H1 (cell line): Measurements from ENCODE around the gene TCP11. TPM values are rescaled to one million over a fixed set of nuclear protein-coding genes. Genes with fewer than 3 reads are reported as not detected.
A peak's percentile ranks its signal among the peaks of the same experiment; 100 is the strongest.

Experiments used
- CTCF ChIA-PET: fragments of 300-600 bp; sonication (Branson Sonifier 250); formaldehyde crosslinking; loops from one replicate; lab custom pipeline; 2021; ENCODE audit not compliant: partially characterized antibody; lab: Charles Lee
- POLR2A ChIA-PET: fragments of 300-600 bp; sonication (Branson Sonifier 250); formaldehyde crosslinking; loops from one replicate; lab custom pipeline; 2021; ENCODE audit warnings: inconsistent platforms; ENCODE audit not compliant: partially characterized antibody; lab: Charles Lee
- DNase-seq, 2 experiments: peaks; one replicate each; pipeline versions ENCODE4 v3.0.0 to v3.0.0-alpha.2; 2010 to 2022; ENCODE audit warnings: low spot score in 2 of 2, low read depth in 1 of 2, mixed read lengths in 1 of 2
- FAIRE-seq: peaks from 2 replicates; lab custom pipeline; 2011; peaks lifted over from hg19 to GRCh38; lab: Jason Lieb, UNC
- H2AFZ ChIP-seq: 2 replicates; pipeline ENCODE4 v1.8.1; 2012; ENCODE audit warnings: low read length, inconsistent platforms
- H2AK5ac ChIP-seq: 2 replicates; pipeline ENCODE4 v1.6.1; 2013; ENCODE audit warnings: low read depth, low read length
- H2BK120ac ChIP-seq: replicated peaks from 2 replicates; pipeline ENCODE3; 2013; ENCODE audit warnings: low read depth, low read length, inconsistent platforms
- H2BK12ac ChIP-seq: 2 replicates; pipeline ENCODE4 v1.6.1; 2013; ENCODE audit warnings: low read depth, low read length
- H2BK15ac ChIP-seq: 2 replicates; pipeline ENCODE4 v1.6.1; 2013; ENCODE audit warnings: low read length
- H2BK20ac ChIP-seq: 2 replicates; pipeline ENCODE4 v1.6.1; 2013; ENCODE audit warnings: low read length
- H2BK5ac ChIP-seq: 2 replicates; pipeline ENCODE4 v1.6.1; 2013; ENCODE audit warnings: low read depth, low read length
- H3K14ac ChIP-seq: 2 replicates; pipeline ENCODE4 v1.6.1; 2013; ENCODE audit warnings: inconsistent platforms; ENCODE audit not compliant: insufficient read length
- H3K18ac ChIP-seq: 2 replicates; pipeline ENCODE4 v1.6.1; 2013; ENCODE audit warnings: low read length; ENCODE audit errors: extremely low read depth
- H3K23ac ChIP-seq: 2 replicates; pipeline ENCODE4 v1.6.1; 2013; ENCODE audit warnings: inconsistent platforms; ENCODE audit not compliant: insufficient read length
- H3K23me2 ChIP-seq: 2 replicates; pipeline ENCODE4 v1.6.1; 2013; ENCODE audit warnings: low read depth, low read length
- H3K27ac ChIP-seq: 2 replicates; pipeline ENCODE4 v1.6.1; 2011; ENCODE audit warnings: low read depth, low read length, inconsistent platforms
- H3K27me3 ChIP-seq, 4 experiments: replicated peaks in 1 of 4; 1 replicate in 1 of 4; 2 replicates in 3 of 4; pipeline versions ENCODE4 v1.6.1 to v1.8.1; 2011 to 2013; ENCODE audit warnings: low read length in 3 of 4, mild to moderate bottlenecking in 3 of 4, inconsistent platforms in 2 of 4, mixed read lengths in 2 of 4, moderate library complexity in 1 of 4; ENCODE audit not compliant: control insufficient read depth in 3 of 4, insufficient read depth in 3 of 4; ENCODE audit errors: extremely low read depth in 1 of 4
- H3K36me3 ChIP-seq, 4 experiments: 2 replicates each; pipeline versions ENCODE4 v1.6.1 to v1.8.1; 2011 to 2013; ENCODE audit warnings: mild to moderate bottlenecking in 4 of 4, low read length in 3 of 4, moderate library complexity in 2 of 4, control low read depth in 1 of 4, inconsistent platforms in 1 of 4; ENCODE audit not compliant: insufficient read depth in 4 of 4, control insufficient read depth in 2 of 4
- H3K4ac ChIP-seq: replicated peaks from 2 replicates; pipeline ENCODE3; 2013; ENCODE audit warnings: low read length, low read depth, mixed read lengths, inconsistent platforms; ENCODE audit not compliant: insufficient read length
- H3K4me1 ChIP-seq, 4 experiments: replicated peaks in 1 of 4; 1 replicate in 1 of 4; 2 replicates in 3 of 4; pipeline versions ENCODE4 v1.6.1 to v1.8.1; 2011 to 2013; ENCODE audit warnings: low read length in 3 of 4, inconsistent platforms in 2 of 4, mixed read lengths in 1 of 4; ENCODE audit not compliant: insufficient read depth in 4 of 4, control insufficient read depth in 3 of 4
- H3K4me2 ChIP-seq, 2 experiments: 2 replicates each; pipeline versions ENCODE4 v1.6.1 to v1.8.1; 2011 to 2013; ENCODE audit warnings: low read depth in 2 of 2, low read length in 2 of 2, control low read depth in 1 of 2, inconsistent platforms in 1 of 2, mild to moderate bottlenecking in 1 of 2; ENCODE audit not compliant: insufficient read depth in 1 of 2
- H3K4me3 ChIP-seq, 4 experiments: fragments of 200-600, 300-600 bp in 1 of 4; sonication (generic), shearing (Covaris generic), sonication (Bioruptor Twin) in 1 of 4; 2 replicates each; pipeline versions ENCODE4 v1.5.1 to v1.8.1; 2011 to 2016; ENCODE audit warnings: low read length in 4 of 4, low read depth in 3 of 4, control low read depth in 2 of 4, inconsistent platforms in 2 of 4, mild to moderate bottlenecking in 2 of 4, mixed read lengths in 1 of 4, moderate library complexity in 1 of 4; ENCODE audit not compliant: insufficient read depth in 2 of 4; ENCODE audit errors: extremely low read depth in 1 of 4
- H3K56ac ChIP-seq: replicated peaks from 2 replicates; pipeline ENCODE3; 2013; ENCODE audit warnings: low read depth, mild to moderate bottlenecking, mixed read lengths, low read length, inconsistent platforms; ENCODE audit not compliant: insufficient read length
- H3K79me1 ChIP-seq: 2 replicates; pipeline ENCODE4 v1.6.1; 2013; ENCODE audit warnings: low read depth, low read length, control low read depth
- H3K79me2 ChIP-seq, 2 experiments: 2 replicates each; pipeline versions ENCODE4 v1.6.1 to v1.8.1; 2012 to 2013; ENCODE audit warnings: low read length in 2 of 2, mild to moderate bottlenecking in 2 of 2, inconsistent platforms in 1 of 2; ENCODE audit not compliant: insufficient read depth in 2 of 2, control insufficient read depth in 1 of 2
- H3K9ac ChIP-seq, 4 experiments: replicated peaks in 1 of 4; 1 replicate in 1 of 4; 2 replicates in 3 of 4; pipeline versions ENCODE4 v1.6.1 to v1.8.1; 2011 to 2013; ENCODE audit warnings: low read depth in 3 of 4, low read length in 3 of 4, control low read depth in 2 of 4, mild to moderate bottlenecking in 2 of 4, moderate library complexity in 2 of 4, inconsistent platforms in 1 of 4; ENCODE audit errors: extremely low read depth in 1 of 4
- H3K9me3 ChIP-seq, 2 experiments: 2 replicates each; pipeline versions ENCODE4 v1.6.1 to v1.8.1; 2012 to 2013; ENCODE audit warnings: mild to moderate bottlenecking in 2 of 2, moderate library complexity in 2 of 2, control low read depth in 1 of 2, inconsistent platforms in 1 of 2, low read depth in 1 of 2, low read length in 1 of 2, mixed read lengths in 1 of 2; ENCODE audit not compliant: insufficient read depth in 2 of 2
- H4K20me1 ChIP-seq, 2 experiments: replicated peaks in 1 of 2; 2 replicates each; pipeline versions ENCODE3 to v1.8.1; 2011 to 2013; ENCODE audit warnings: inconsistent platforms in 2 of 2, low read length in 2 of 2, mild to moderate bottlenecking in 1 of 2; ENCODE audit not compliant: insufficient read depth in 2 of 2, control insufficient read depth in 1 of 2
- H4K5ac ChIP-seq: 2 replicates; pipeline ENCODE4 v1.6.1; 2013; ENCODE audit warnings: low read length, low read depth, mixed read lengths, inconsistent platforms; ENCODE audit not compliant: insufficient read length
- H4K8ac ChIP-seq: 2 replicates; pipeline ENCODE4 v1.8.0; 2013; ENCODE audit warnings: mild to moderate bottlenecking, moderate library complexity, low read length, inconsistent platforms; ENCODE audit not compliant: insufficient read depth; ENCODE audit errors: extremely low read depth
- H4K91ac ChIP-seq: replicated peaks from 2 replicates; pipeline ENCODE3; 2013; ENCODE audit warnings: low read length, mixed read lengths, inconsistent platforms; ENCODE audit not compliant: insufficient read length
- BCL11A ChIP-seq, 2 experiments: IDR thresholded peaks; one replicate each; pipeline ENCODE4 v1.6.1; 2011; ENCODE audit warnings: low read depth in 2 of 2, low read length in 2 of 2, mild to moderate bottlenecking in 2 of 2
- CBX5 ChIP-seq: fragments of 300-800, 300-1000 bp; sonication (generic); IDR thresholded peaks from 2 replicates; pipeline ENCODE4 v1.7.1; 2016; ENCODE audit warnings: antibody characterized with exemption, low read length, low read depth
- CBX8 ChIP-seq: fragments of 300-800, 300-1000 bp; sonication (generic); IDR thresholded peaks from 2 replicates; pipeline ENCODE4 v1.7.1; 2016; ENCODE audit warnings: low read depth, low read length, borderline replicate concordance
- CHD1 ChIP-seq: IDR thresholded peaks from 2 replicates; pipeline ENCODE4 v1.6.1; 2012; ENCODE audit warnings: low read depth, low read length, improper control_type of control experiment
- MAX ChIP-seq: IDR thresholded peaks from 2 replicates; pipeline ENCODE4 v1.6.1; 2012; ENCODE audit warnings: inconsistent platforms
- PHF8 ChIP-seq: fragments of 200-600 bp; sonication (generic); conservative IDR thresholded peaks from 2 replicates; pipeline ENCODE4 v1.7.1; 2012; ENCODE audit warnings: low read depth, mild to moderate bottlenecking, inconsistent platforms, low read length, moderate library complexity
- POLR2A ChIP-seq, 2 experiments: IDR thresholded peaks; 1 replicate in 1 of 2; 2 replicates in 1 of 2; pipeline ENCODE4 v1.6.1; 2011; ENCODE audit warnings: low read depth in 2 of 2, low read length in 2 of 2, mild to moderate bottlenecking in 2 of 2; ENCODE audit errors: control extremely low read depth in 1 of 2
- POU5F1 ChIP-seq: IDR thresholded peaks from 2 replicates; pipeline ENCODE4 v1.6.1; 2011; ENCODE audit warnings: low read depth, mild to moderate bottlenecking, low read length, moderate library complexity
- RBBP5 ChIP-seq: IDR thresholded peaks from 2 replicates; pipeline ENCODE4 v1.7.1; 2012; ENCODE audit warnings: low read depth, mild to moderate bottlenecking, inconsistent platforms, low read length, moderate library complexity, borderline replicate concordance
- RNF2 ChIP-seq: fragments of 200-900, 300-1000 bp; sonication (generic); IDR thresholded peaks from 2 replicates; pipeline ENCODE4 v1.7.1; 2016; ENCODE audit warnings: borderline replicate concordance, low read depth, mild to moderate bottlenecking, antibody characterized with exemption, low read length; ENCODE audit not compliant: poor library complexity, severe bottlenecking; ENCODE audit errors: missing control alignments
- SAP30 ChIP-seq: fragments of 300-600 bp; sonication (generic); IDR thresholded peaks from 2 replicates; pipeline ENCODE4 v1.7.1; 2012; ENCODE audit warnings: low read length, moderate library complexity, mild to moderate bottlenecking, inconsistent platforms; ENCODE audit not compliant: insufficient read depth, insufficient replicate concordance
- TAF1 ChIP-seq: IDR thresholded peaks from 2 replicates; pipeline ENCODE4 v1.6.1; 2011; ENCODE audit warnings: mild to moderate bottlenecking, low read depth, low read length
- ZNF274 ChIP-seq: IDR thresholded peaks from 2 replicates; pipeline ENCODE4 v1.7.0; 2012; ENCODE audit warnings: low read length, borderline replicate concordance; ENCODE audit errors: extremely low read depth
- WGBS, 2 experiments: shearing (Covaris generic) in 1 of 2; methylation state at CpG; one replicate each; pipeline versions ENCODE4 v1.1.6 to v1.1.7; 2013 to 2015; ENCODE audit warnings: low lambda C conversion rate in 2 of 2, mixed read lengths in 2 of 2, inconsistent platforms in 1 of 2, low coverage in 1 of 2, missing lambda C conversion rate in 1 of 2; ENCODE audit not compliant: insufficient replicate concordance in 2 of 2, insufficient coverage in 1 of 2, insufficient read length in 1 of 2; ENCODE audit errors: extremely low coverage in 1 of 2, missing lambda C conversion rate in 1 of 2; 5-methylcytosine and 5-hydroxymethylcytosine counted together
- polyA plus RNA-seq, 7 experiments: library from polyadenylated mRNA; depleted of rRNA in 3 of 7; stranded (reverse) in 5 of 7; unstranded in 2 of 7; fragments of >200 nt in 5 of 7; fragments of 200-250 nt in 2 of 7; gene quantifications; 1 replicate in 5 of 7; 2 replicates in 1 of 7; 4 replicates in 1 of 7; pipeline versions ENCODE4 v1.2.1 to v1.2.3, GENCODE V29; 2011 to 2013; ENCODE audit warnings: missing spikeins in 2 of 7, mixed read lengths in 2 of 7
- total RNA-seq: library from RNA; stranded (reverse); fragmentation: NEBNext Ultra II Directional; extraction: Animal tissue kit (Norgen Biotek cat#: 25700); gene quantifications from 2 replicates; pipeline ENCODE4 v1.2.1, GENCODE V29; 2021

Gene TCP11
- total and polyA plus RNA-seq, 2 of the 8 experiments (the other 6 are each of a cell fraction or from before 2014, with no cell fraction given): 0.11 TPM; not detected in 1

GRCh38 chr6:35147486-35147885, 6.3 kb upstream of the TCP11 start:
- Histone ChIP-seq H2AFZ (no peak overlapping the region), H3K27me3 (peaks cover 0 to 14% (median 9%) of the 10 kb centered on the region in 4 experiments; a peak in 4 of 7 replicates), H3K4me3 (no peak overlapping the region; a peak in 1 of 8 replicates), H3K23ac (no peak overlapping the region), H4K91ac (no peak overlapping the region), H2BK15ac (no peak overlapping the region), H3K36me3 (no peaks in the 10 kb centered on the region), H3K9ac (no peak overlapping the region), H3K4me1 (peaks cover 0 to 10% (median 7%) of the 10 kb centered on the region in 4 experiments; a peak in 5 of 7 replicates), H4K5ac (no peak overlapping the region), H3K27ac (no peak overlapping the region), H2BK12ac (no peak overlapping the region), H2BK120ac (no peak overlapping the region), H3K14ac (no peak overlapping the region), H3K79me2 (no peaks in the 10 kb centered on the region), H4K20me1 (no peaks in the 10 kb centered on the region), H3K9me3 (no peaks in the 10 kb centered on the region), H3K4ac (no peak overlapping the region), H2BK5ac (no peak overlapping the region), H2BK20ac (no peak overlapping the region), H3K56ac (no peak overlapping the region), H3K79me1 (no peaks in the 10 kb centered on the region), H4K8ac (no peak overlapping the region), H3K4me2 (peak overlapping the region; percentile 48 to 51; a peak in 3 of 4 replicates), H3K23me2 (no peaks in the 10 kb centered on the region; the same call in 1 of the 2 replicates), H3K18ac (no peak overlapping the region), H2AK5ac (no peak overlapping the region)
- POLR2A ChIA-PET: interaction anchor here (1.0 to 1.4 kb wide), 3 partner anchors 46 to 92 kb away, joined by 3 read pairs; no protein-coding TSS in a partner anchor
- 60% methylated on average over 3 of the region's 3 CpGs; no CpG with 5 or more reads in 1 of the 2 experiments for WGBS, 2 experiments
- CTCF ChIA-PET: interaction anchor here (0.6 to 7.3 kb wide), 24 partner anchors 8 to 494 kb away, joined by 3 to 118 read pairs (median 5); no protein-coding TSS in a partner anchor
- FAIRE-seq: no peak
- DNase-seq: no peak
- no peak for TF ChIP-seq PHF8
- TF ChIP-seq CBX8: no peak
- no peak for TF ChIP-seq RBBP5
- no peak for TF ChIP-seq TAF1
- TF ChIP-seq BCL11A (IDR thresholded peaks at IDR 0.05; ENCODE audit: low read depth in 2 of 2, low read length in 2 of 2): no peak
- no peak for TF ChIP-seq POLR2A (IDR thresholded peaks at IDR 0.05; ENCODE audit: control extremely low read depth in 1 of 2, low read depth in 2 of 2, low read length in 2 of 2)
- TF ChIP-seq SAP30: no peak
- TF ChIP-seq POU5F1: no peak
- no peak for TF ChIP-seq ZNF274
- TF ChIP-seq RNF2: no peak
- TF ChIP-seq MAX: no peak
- no peak for TF ChIP-seq CBX5
- no peak for TF ChIP-seq CHD1
